ENCODE data around the gene CHDH.

The CHDH gene

GRCh38 chr3:53806182-53807116 lies 39.8 kb downstream of the CHDH start:
- no peak for DNase-seq

- DNase-seq = no peak
Observed at GRCh38 chr3:53805463-53806159, 40.6 kb downstream of the CHDH start.

- DNase-seq = no peak
Observed at GRCh38 chr3:53804697-53805462, 41.3 kb downstream of the CHDH start.

- DNase-seq = no peak
Observed at GRCh38 chr3:53803816-53804695, 42.2 kb downstream of the CHDH start.

GRCh38 chr3:53803124-53803815 lies 42.9 kb downstream of the CHDH start:
- DNase-seq = peak; percentile 45

GRCh38 chr3:53802256-53802880 lies 43.9 kb downstream of the CHDH start:
- no peak for DNase-seq

- DNase-seq = no peak
Observed at GRCh38 chr3:53801319-53801718, 44.9 kb downstream of the CHDH start.

- no peak for DNase-seq
Observed at GRCh38 chr3:53800041-53800906, 45.9 kb downstream of the CHDH start.

GRCh38 chr3:53799338-53799865 lies 46.8 kb downstream of the CHDH start:
- DNase-seq = no peak

- no peak for DNase-seq
Observed at GRCh38 chr3:53798144-53798543, 48.1 kb downstream of the CHDH start.

- peak; percentile 79 for DNase-seq
Observed at GRCh38 chr3:53795789-53796560, 50.2 kb downstream of the CHDH start.

GRCh38 chr3:53795176-53795575 lies 51.0 kb downstream of the CHDH start:
- DNase-seq = no peak

GRCh38 chr3:53794597-53794996 lies 51.6 kb downstream of the CHDH start:
- DNase-seq = no peak

- DNase-seq = peak; percentile 88
Observed at GRCh38 chr3:53792866-53793265, 53.4 kb downstream of the CHDH start.

GRCh38 chr3:53791317-53791716 lies 54.9 kb downstream of the CHDH start:
- DNase-seq = no peak

- no peak for DNase-seq
Observed at GRCh38 chr3:53790470-53790869, 55.7 kb downstream of the CHDH start.

GRCh38 chr3:53789459-53789858 lies 56.8 kb downstream of the CHDH start:
- no peak for DNase-seq

- no peak for DNase-seq
Observed at GRCh38 chr3:53788038-53788437, 58.2 kb downstream of the CHDH start.

GRCh38 chr3:53787016-53787415 lies 59.2 kb downstream of the CHDH start:
- no peak for DNase-seq
